ENCODE data around the gene U2AF2.

Gene U2AF2

GRCh38 chr19:55622242-55622969 is 32.4 kb upstream of the U2AF2 start:
- DNase-seq = no peak

GRCh38 chr19:55623130-55623529 is 31.7 kb upstream of the U2AF2 start:
- no peak for DNase-seq

- no peak for DNase-seq
These were observed 31.3 kb upstream of the U2AF2 start for GRCh38 chr19:55623561-55623960.

GRCh38 chr19:55624109-55625003 is 30.5 kb upstream of the U2AF2 start, which contains the start of gene ZNF784:
ZNF784 (minus strand) TSS chr19:55624566; CDS start chr19:55624561, 5 bp downstream.
- DNase-seq = peak; percentile 96

- no peak for DNase-seq
These were observed 29.9 kb upstream of the U2AF2 start for GRCh38 chr19:55625004-55625326.

GRCh38 chr19:55626350-55626749 is 28.5 kb upstream of the U2AF2 start:
- DNase-seq = no peak

GRCh38 chr19:55632463-55632834 is 22.4 kb upstream of the U2AF2 start:
- peak; percentile 88 for DNase-seq

GRCh38 chr19:55633861-55634260 is 21.0 kb upstream of the U2AF2 start:
- no peak for DNase-seq

GRCh38 chr19:55635334-55635717 is 19.5 kb upstream of the U2AF2 start:
- no peak for DNase-seq

GRCh38 chr19:55635856-55636440 is 18.9 kb upstream of the U2AF2 start:
- DNase-seq = no peak

GRCh38 chr19:55636723-55637122 is 18.1 kb upstream of the U2AF2 start:
- DNase-seq = no peak

- DNase-seq = no peak
These were observed 17.3 kb upstream of the U2AF2 start for GRCh38 chr19:55637534-55637933.

GRCh38 chr19:55638864-55639359 is 15.9 kb upstream of the U2AF2 start:
- DNase-seq = peak; percentile 58

GRCh38 chr19:55640043-55640576 is 14.7 kb upstream of the U2AF2 start:
- DNase-seq = peak; percentile 59

GRCh38 chr19:55640577-55641425 is 14.0 kb upstream of the U2AF2 start, which contains the start of gene ZNF580:
ZNF580 (plus strand) TSS chr19:55641002; CDS start chr19:55642509, 1,507 bp downstream.
- DNase-seq = peak; percentile 54

- DNase-seq = no peak
These were observed 13.2 kb upstream of the U2AF2 start for GRCh38 chr19:55641426-55642152.

- no peak for DNase-seq
These were observed 12.5 kb upstream of the U2AF2 start for GRCh38 chr19:55642153-55643002.

- peak; percentile 45 for DNase-seq
These were observed 11.6 kb upstream of the U2AF2 start, which contains the start of gene ZNF581 for GRCh38 chr19:55643003-55643886. ZNF581 (plus strand) TSS chr19:55643649; CDS start chr19:55644572, 923 bp downstream.

GRCh38 chr19:55643887-55644176 is 11.0 kb upstream of the U2AF2 start:
- DNase-seq = no peak

Measured in COR-L47 (cell line).